Sigmoid colon (tissue), 7 donors: Measurements from ENCODE around the gene TRIM61. TPM values are rescaled to one million over a fixed set of nuclear protein-coding genes. Genes with fewer than 3 reads are reported as not detected.
"Not testable (repeated sequence)": the region's sequence is repeated elsewhere in the genome, so short reads cannot be mapped to it uniquely, and the experiment has no call there.

Source experiments
- DNase-seq: peaks from one replicate; pipeline ENCODE4 v3.0.0-alpha.2; 2019
- H3K27ac ChIP-seq, 4 donors: fragments of 200-600 bp; sonication (generic); one replicate each; pipeline ENCODE4 v1.5.1; 2016 to 2019; ENCODE audit warnings: mild to moderate bottlenecking in 1 of 4
- H3K27me3 ChIP-seq, 3 donors: fragments of 200-600 bp; sonication (generic); one replicate each; pipeline ENCODE4 v1.5.1; 2019; ENCODE audit warnings: mild to moderate bottlenecking in 1 of 3
- H3K36me3 ChIP-seq, 4 donors: fragments of 200-600 bp; sonication (generic); one replicate each; pipeline ENCODE4 v1.5.1; 2016 to 2019
- H3K4me1 ChIP-seq, 4 donors: fragments of 200-600 bp; sonication (generic); one replicate each; pipeline ENCODE4 v1.5.1; 2017 to 2019
- H3K4me3 ChIP-seq, 4 donors: fragments of 200-600 bp; sonication (generic); one replicate each; pipeline ENCODE4 v1.5.1; 2017 to 2019; ENCODE audit warnings: mild to moderate bottlenecking in 2 of 4, moderate library complexity in 1 of 4
- H3K9me3 ChIP-seq, 4 donors: fragments of 200-600 bp in 3 of 4; sonication (generic) in 3 of 4; one replicate each; pipeline versions ENCODE4 v1.5.1 to v1.6.1; 2013 to 2019
- EP300 ChIP-seq, 4 donors: sonication (generic); formaldehyde crosslinking; IDR thresholded peaks; one replicate each; pipeline ENCODE4 v1.6.1; 2017; ENCODE audit warnings: antibody characterized with exemption in 4 of 4
- POLR2A ChIP-seq, 2 donors: fragments of 450-650 bp; IDR thresholded peaks; one replicate each; pipeline ENCODE4 v1.6.1; 2016; ENCODE audit warnings: antibody characterized with exemption in 2 of 2, mild to moderate bottlenecking in 2 of 2, moderate library complexity in 2 of 2
- POLR2AphosphoS5 ChIP-seq, 4 donors: sonication (generic); formaldehyde crosslinking; IDR thresholded peaks; one replicate each; pipeline ENCODE4 v1.6.1; 2017; ENCODE audit warnings: antibody characterized with exemption in 4 of 4
- WGBS, 2 donors: extraction: QIAGEN DNeasy Blood & Tissue Kit; methylation state at CpG; one replicate each; pipeline ENCODE4 v1.1.7; 2013; 5-methylcytosine and 5-hydroxymethylcytosine counted together
- intact Hi-C: fragments of 100-400 bp; cut with DNase I; formaldehyde crosslinking; loops from one replicate; pipeline ENCODE4 v1.15.1; 2023
- polyA plus RNA-seq, 3 donors: library from polyadenylated mRNA; stranded (reverse); fragments of 200-250 nt; gene quantifications; one replicate each; pipeline ENCODE4 v1.2.3, GENCODE V29; 2013
- total RNA-seq, 4 donors: library from RNA; depleted of rRNA; stranded (reverse); fragments of >200 nt; gene quantifications; one replicate each; pipeline ENCODE4 v1.1.0, GENCODE V29; 2016
- TF ChIP-seq, protein P1 (sequence below), 4 experiments: fragments of 450-650 bp in 3 of 4; fragments of 200-600 bp in 1 of 4; IDR thresholded peaks; one replicate each; pipeline ENCODE4 v1.5.1; 2016 to 2019; ENCODE audit warnings: antibody characterized with exemption in 4 of 4, mild to moderate bottlenecking in 3 of 4, moderate library complexity in 2 of 4
- donor health status: healthy with polysubstance abuse.
- donor health status: Bipolar disorder and iron deficiency.
- donor health status: healthy.

TRIM61 gene
- total and polyA plus RNA-seq, 7 donors = 0.36 to 2.8 (median 0.58) TPM; not detected in 1

DNA sequence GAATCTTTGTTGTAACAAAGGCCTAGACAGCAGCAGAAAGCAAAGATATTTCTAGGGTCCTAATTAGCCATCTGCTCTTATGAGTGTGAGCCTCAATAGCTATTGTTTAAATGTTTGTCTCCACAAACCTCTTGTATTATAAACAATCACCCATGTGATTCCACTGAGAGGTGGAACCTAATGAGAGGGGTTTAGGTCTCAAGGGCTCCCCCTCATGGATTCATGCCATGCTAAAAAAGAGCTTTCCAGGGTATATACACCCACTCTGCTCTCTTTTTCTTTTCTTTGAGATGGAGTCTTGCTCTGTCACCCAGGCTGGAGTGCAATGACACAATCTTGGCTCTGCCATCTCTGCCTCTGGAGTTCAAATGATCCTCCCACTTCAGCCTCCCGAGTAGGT is 42.1 kb downstream of the TRIM61 start:
- Histone ChIP-seq H3K27me3 (no peaks in the 10 kb centered on the region), H3K4me1 (no peaks in the 10 kb centered on the region), H3K4me3 (no peak overlapping the region), H3K36me3 (no peaks in the 10 kb centered on the region), H3K9me3 (no peaks in the 10 kb centered on the region), H3K27ac (no peak overlapping the region)
- TF ChIP-seq, protein P1, sequence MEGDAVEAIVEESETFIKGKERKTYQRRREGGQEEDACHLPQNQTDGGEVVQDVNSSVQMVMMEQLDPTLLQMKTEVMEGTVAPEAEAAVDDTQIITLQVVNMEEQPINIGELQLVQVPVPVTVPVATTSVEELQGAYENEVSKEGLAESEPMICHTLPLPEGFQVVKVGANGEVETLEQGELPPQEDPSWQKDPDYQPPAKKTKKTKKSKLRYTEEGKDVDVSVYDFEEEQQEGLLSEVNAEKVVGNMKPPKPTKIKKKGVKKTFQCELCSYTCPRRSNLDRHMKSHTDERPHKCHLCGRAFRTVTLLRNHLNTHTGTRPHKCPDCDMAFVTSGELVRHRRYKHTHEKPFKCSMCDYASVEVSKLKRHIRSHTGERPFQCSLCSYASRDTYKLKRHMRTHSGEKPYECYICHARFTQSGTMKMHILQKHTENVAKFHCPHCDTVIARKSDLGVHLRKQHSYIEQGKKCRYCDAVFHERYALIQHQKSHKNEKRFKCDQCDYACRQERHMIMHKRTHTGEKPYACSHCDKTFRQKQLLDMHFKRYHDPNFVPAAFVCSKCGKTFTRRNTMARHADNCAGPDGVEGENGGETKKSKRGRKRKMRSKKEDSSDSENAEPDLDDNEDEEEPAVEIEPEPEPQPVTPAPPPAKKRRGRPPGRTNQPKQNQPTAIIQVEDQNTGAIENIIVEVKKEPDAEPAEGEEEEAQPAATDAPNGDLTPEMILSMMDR (IDR thresholded peaks at IDR 0.05) = no peak
- TF ChIP-seq EP300 (IDR thresholded peaks at IDR 0.05) (no peak), POLR2AphosphoS5 (IDR thresholded peaks at IDR 0.05) (no peak), POLR2A (IDR thresholded peaks at IDR 0.05) (no peak)
- no peak for DNase-seq
- 72 to 84% methylated on average over 1 of the region's 1 CpG for WGBS, 2 donors
- intact Hi-C loops = no loop called here

GRCh38 chr4:164933244-164933643 is 44.2 kb downstream of the TRIM61 start:
- H3K4me1 ChIP-seq = no peaks in the 10 kb centered on the region
- no peaks in the 10 kb centered on the region for H3K36me3 ChIP-seq
- intact Hi-C loops = no loop called here
- 85 to 93% methylated on average over 11 of the region's 11 CpGs for WGBS, 2 donors
- no peaks in the 10 kb centered on the region for H3K9me3 ChIP-seq
- no peak overlapping the region for H3K4me3 ChIP-seq
- no peaks in the 10 kb centered on the region for H3K27me3 ChIP-seq
- DNase-seq = no peak
- no peak overlapping the region for H3K27ac ChIP-seq
- TF ChIP-seq POLR2AphosphoS5 (IDR thresholded peaks at IDR 0.05) (no peak), EP300 (IDR thresholded peaks at IDR 0.05) (no peak), POLR2A (IDR thresholded peaks at IDR 0.05) (no peak)
- TF ChIP-seq, protein P1 (IDR thresholded peaks at IDR 0.05) = no peak

DNA sequence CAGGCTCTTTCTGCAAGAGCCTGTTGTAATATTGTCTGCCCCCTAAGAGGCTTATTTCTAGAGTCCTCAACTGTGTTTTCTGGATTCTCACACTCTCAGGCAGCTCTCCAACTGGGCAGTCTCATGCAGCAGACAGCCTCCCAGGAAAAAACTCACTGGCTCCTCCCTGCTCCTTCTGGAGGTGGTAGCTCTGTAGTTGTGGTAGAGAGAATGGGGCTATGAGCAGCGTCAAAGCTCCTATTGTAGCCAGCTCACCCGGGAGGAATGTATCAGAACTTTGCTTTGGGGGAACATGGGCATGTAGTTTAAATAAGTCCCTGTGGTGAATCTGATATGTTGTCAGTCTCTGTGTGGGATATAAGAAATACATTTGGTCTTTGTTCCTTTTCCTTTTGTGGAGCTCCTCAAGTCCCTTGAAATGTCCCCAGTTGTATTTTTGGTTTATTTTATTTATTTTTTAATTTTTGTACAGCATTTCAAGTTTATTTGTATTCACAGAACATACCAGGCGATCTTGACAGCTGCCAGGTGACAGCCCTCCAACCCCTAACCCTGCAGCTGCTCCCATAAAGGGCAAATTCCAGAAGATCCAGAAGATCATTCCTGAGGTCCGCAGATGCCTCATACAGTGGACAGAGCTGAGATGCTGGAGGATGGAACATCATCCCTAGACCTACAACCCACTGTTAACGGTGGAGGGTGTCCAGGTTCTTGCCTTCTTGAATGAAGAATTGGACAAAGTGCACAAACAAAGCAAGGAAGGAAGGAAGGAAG is 45.7 kb downstream of the TRIM61 start:
- H3K27ac ChIP-seq = no peak overlapping the region
- no peaks in the 10 kb centered on the region for H3K36me3 ChIP-seq
- no peaks in the 10 kb centered on the region for H3K9me3 ChIP-seq
- H3K4me3 ChIP-seq = no peak overlapping the region
- no peaks in the 10 kb centered on the region for H3K27me3 ChIP-seq
- H3K4me1 ChIP-seq = no peaks in the 10 kb centered on the region
- intact Hi-C loops = no loop called here
- WGBS, 2 donors = 86% methylated on average over 5 of the region's 5 CpGs
- TF ChIP-seq, protein P1 (IDR thresholded peaks at IDR 0.05) = no peak
- TF ChIP-seq POLR2A (IDR thresholded peaks at IDR 0.05) (no peak), EP300 (IDR thresholded peaks at IDR 0.05) (no peak), POLR2AphosphoS5 (IDR thresholded peaks at IDR 0.05) (no peak)
- DNase-seq = no peak

DNA sequence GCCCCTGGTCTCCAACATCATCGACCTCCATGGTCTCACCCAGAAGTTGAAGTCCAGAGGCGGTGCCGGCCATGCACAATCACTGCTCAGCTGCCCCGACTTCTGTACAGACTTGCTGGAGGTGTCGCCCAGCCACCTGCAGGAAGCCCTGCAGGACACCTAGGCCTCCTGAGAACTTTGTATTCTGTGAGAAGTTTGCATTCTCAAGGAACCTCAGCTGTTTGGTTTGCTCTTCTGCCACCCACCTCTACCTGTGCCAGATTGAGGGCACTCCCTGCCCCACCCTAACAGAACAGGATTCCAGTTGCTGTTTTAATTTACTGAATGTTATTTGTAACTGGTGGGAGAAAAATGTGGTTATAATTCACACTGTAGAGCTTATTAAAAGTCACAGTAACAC is 46.8 kb downstream of the TRIM61 start:
- TF ChIP-seq POLR2AphosphoS5 (IDR thresholded peaks at IDR 0.05) (no peak), EP300 (IDR thresholded peaks at IDR 0.05) (no peak), POLR2A (IDR thresholded peaks at IDR 0.05) (no peak)
- TF ChIP-seq, protein P1 (IDR thresholded peaks at IDR 0.05) = no peak
- intact Hi-C loops = no loop called here

DNA sequence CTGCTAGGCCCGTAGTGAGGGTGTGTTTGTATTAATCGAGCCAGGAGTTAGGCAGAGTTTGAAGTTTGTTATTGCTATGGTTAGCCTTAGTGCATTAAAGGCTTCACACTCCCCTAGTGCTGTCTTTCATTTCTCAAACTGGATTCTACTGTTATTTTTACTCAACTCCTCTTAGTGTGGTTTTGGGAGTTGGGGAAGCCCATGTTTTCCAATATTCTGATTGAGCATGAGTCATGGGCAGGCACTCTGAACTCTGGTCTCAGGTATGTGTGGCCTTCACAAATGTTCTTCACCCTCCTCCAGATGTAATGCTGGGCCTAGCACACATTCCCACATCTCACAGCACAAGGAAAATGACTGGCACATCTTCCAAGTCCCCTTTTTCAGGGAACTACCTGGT is 50.4 kb downstream of the TRIM61 start:
- H3K4me3 ChIP-seq, H3K27me3 ChIP-seq, H3K27ac ChIP-seq, H3K9me3 ChIP-seq, H3K36me3 ChIP-seq, intact Hi-C loops, DNase-seq, H3K4me1 ChIP-seq: not testable (repeated sequence)
- 83 to 94% methylated on average over 2 of the region's 2 CpGs for WGBS, 2 donors

More for the DNA sequence above, 46.8 kb downstream of the TRIM61 start:
- 49 to 82% methylated on average over 5 of the region's 5 CpGs for WGBS, 2 donors
- Histone ChIP-seq H3K4me1 (peaks cover 0 to 4% (median 0%) of the 10 kb centered on the region in 4 donors), H3K27me3 (no peaks in the 10 kb centered on the region), H3K27ac (no peak overlapping the region), H3K36me3 (no peaks in the 10 kb centered on the region), H3K9me3 (no peaks in the 10 kb centered on the region), H3K4me3 (no peak overlapping the region)
- no peak for DNase-seq
